Neural cell (in vitro differentiated cells): ENCODE data around the gene PSIP1. TPM values are rescaled to one million over a fixed set of nuclear protein-coding genes. Genes with fewer than 3 reads are reported as not detected.

Experiments used
- H2AFZ ChIP-seq: fragments of 200-600, 300-800 bp; sonication (generic), shearing (Covaris generic); 2 replicates; pipeline ENCODE4 v1.6.0; 2014; ENCODE audit warnings: low read depth, mild to moderate bottlenecking, antibody characterized with exemption, low read length, moderate library complexity
- H3F3A ChIP-seq: fragments of 200-600 bp; shearing (Covaris generic); 2 replicates; pipeline ENCODE4 v1.6.1; 2016; ENCODE audit warnings: mild to moderate bottlenecking, moderate library complexity, mixed read lengths, antibody characterized with exemption, low read length; ENCODE audit not compliant: insufficient read depth, poor library complexity, severe bottlenecking
- H3K27ac ChIP-seq: fragments of 200-600, 300-800 bp; sonication (generic), shearing (Covaris generic); 2 replicates; pipeline ENCODE4 v1.5.1; 2014; ENCODE audit warnings: mild to moderate bottlenecking, low read length, moderate library complexity
- H3K27me3 ChIP-seq: fragments of 300-800, 200-600 bp; sonication (generic), shearing (Covaris generic); 2 replicates; pipeline ENCODE4 v1.6.0; 2014; ENCODE audit warnings: mild to moderate bottlenecking, low read depth, low read length, moderate library complexity; ENCODE audit not compliant: insufficient read depth
- H3K36me3 ChIP-seq: fragments of 300-800, 200-600 bp; sonication (generic), shearing (Covaris generic); 2 replicates; pipeline ENCODE4 v1.5.1; 2014; ENCODE audit warnings: mild to moderate bottlenecking, antibody characterized with exemption, low read length, moderate library complexity; ENCODE audit not compliant: insufficient read depth
- H3K4me2 ChIP-seq: fragments of 300-800, 200-600 bp; sonication (generic), shearing (Covaris generic); 2 replicates; pipeline ENCODE4 v1.6.0; 2014; ENCODE audit warnings: mild to moderate bottlenecking, low read length
- H3K4me3 ChIP-seq: fragments of 300-800, 200-600 bp; sonication (generic), shearing (Covaris generic); 2 replicates; pipeline ENCODE4 v1.5.1; 2014; ENCODE audit warnings: mild to moderate bottlenecking, low read length, moderate library complexity
- H3K79me2 ChIP-seq: fragments of 200-600 bp; shearing (Covaris generic); replicated peaks from 2 replicates; pipeline ENCODE4 v1.6.0; 2014; ENCODE audit warnings: mild to moderate bottlenecking, low read length, moderate library complexity; ENCODE audit not compliant: insufficient read depth
- H3K9ac ChIP-seq: fragments of 300-800, 200-600 bp; sonication (generic), shearing (Covaris generic); 2 replicates; pipeline ENCODE4 v1.6.1; 2016; ENCODE audit warnings: mild to moderate bottlenecking, low read length, mixed read lengths
- H3K9me2 ChIP-seq: fragments of 200-600 bp; shearing (Covaris generic); 2 replicates; pipeline ENCODE4 v1.6.1; 2016; ENCODE audit warnings: mild to moderate bottlenecking, low read length, mixed read lengths; ENCODE audit not compliant: insufficient read depth
- H3K9me3 ChIP-seq: fragments of 200-600, 300-800 bp; sonication (generic), shearing (Covaris generic); 2 replicates; pipeline ENCODE4 v1.6.1; 2016; ENCODE audit warnings: mild to moderate bottlenecking, mixed run types, low read length, moderate library complexity, mixed read lengths
- H4K20me1 ChIP-seq: fragments of 200-600 bp; shearing (Covaris generic); 2 replicates; pipeline ENCODE4 v1.6.1; 2016; ENCODE audit warnings: mild to moderate bottlenecking, mixed run types; ENCODE audit not compliant: insufficient read depth
- EP300 ChIP-seq: fragments of 450-650 bp; conservative IDR thresholded peaks from 2 replicates; pipeline ENCODE4 v1.6.1; 2014; ENCODE audit warnings: antibody characterized with exemption, mild to moderate bottlenecking, moderate library complexity; ENCODE audit not compliant: poor library complexity, severe bottlenecking
- EZH2 ChIP-seq: fragments of 200-600, 300-800 bp; shearing (Covaris generic), sonication (generic); IDR thresholded peaks from 2 replicates; pipeline ENCODE4 v1.6.1; 2014; ENCODE audit warnings: antibody characterized with exemption, low read length, borderline replicate concordance, mild to moderate bottlenecking; ENCODE audit not compliant: insufficient read depth, poor library complexity, severe bottlenecking
- MXI1 ChIP-seq: fragments of 450-650 bp; conservative IDR thresholded peaks from 2 replicates; pipeline ENCODE4 v1.6.1; 2014; ENCODE audit warnings: antibody characterized with exemption, mild to moderate bottlenecking; ENCODE audit not compliant: poor library complexity, severe bottlenecking
- POLR2AphosphoS5 ChIP-seq: IDR thresholded peaks from 2 replicates; pipeline ENCODE4 v1.6.1; 2012
- RAD21 ChIP-seq: fragments of 450-650 bp; conservative IDR thresholded peaks from 2 replicates; pipeline ENCODE4 v1.6.1; 2014; ENCODE audit warnings: antibody characterized with exemption, mild to moderate bottlenecking, moderate library complexity
- SMC3 ChIP-seq: fragments of 450-650 bp; conservative IDR thresholded peaks from 2 replicates; pipeline ENCODE4 v1.6.1; 2014; ENCODE audit warnings: antibody characterized with exemption, mild to moderate bottlenecking, moderate library complexity; ENCODE audit not compliant: poor library complexity
- TAF1 ChIP-seq: IDR thresholded peaks from 2 replicates; pipeline ENCODE4 v1.6.1; 2012; ENCODE audit warnings: low read depth
- polyA plus RNA-seq: library from polyadenylated mRNA; depleted of rRNA; stranded (reverse); fragments of >200 nt; gene quantifications from 2 replicates; pipeline ENCODE4 v1.2.3, GENCODE V29; 2014
- TF ChIP-seq, protein P1 (sequence below): IDR thresholded peaks from 2 replicates; pipeline ENCODE4 v1.6.1; 2012; ENCODE audit warnings: borderline replicate concordance
- TF ChIP-seq, protein P2 (sequence below): fragments of 450-650 bp; IDR thresholded peaks from 2 replicates; pipeline ENCODE4 v1.5.1; 2014; ENCODE audit warnings: antibody characterized with exemption, mild to moderate bottlenecking, moderate library complexity; ENCODE audit not compliant: poor library complexity, severe bottlenecking

The PSIP1 gene
- polyA plus RNA-seq, 1 donor from 2014 or later: 339 TPM

DNA sequence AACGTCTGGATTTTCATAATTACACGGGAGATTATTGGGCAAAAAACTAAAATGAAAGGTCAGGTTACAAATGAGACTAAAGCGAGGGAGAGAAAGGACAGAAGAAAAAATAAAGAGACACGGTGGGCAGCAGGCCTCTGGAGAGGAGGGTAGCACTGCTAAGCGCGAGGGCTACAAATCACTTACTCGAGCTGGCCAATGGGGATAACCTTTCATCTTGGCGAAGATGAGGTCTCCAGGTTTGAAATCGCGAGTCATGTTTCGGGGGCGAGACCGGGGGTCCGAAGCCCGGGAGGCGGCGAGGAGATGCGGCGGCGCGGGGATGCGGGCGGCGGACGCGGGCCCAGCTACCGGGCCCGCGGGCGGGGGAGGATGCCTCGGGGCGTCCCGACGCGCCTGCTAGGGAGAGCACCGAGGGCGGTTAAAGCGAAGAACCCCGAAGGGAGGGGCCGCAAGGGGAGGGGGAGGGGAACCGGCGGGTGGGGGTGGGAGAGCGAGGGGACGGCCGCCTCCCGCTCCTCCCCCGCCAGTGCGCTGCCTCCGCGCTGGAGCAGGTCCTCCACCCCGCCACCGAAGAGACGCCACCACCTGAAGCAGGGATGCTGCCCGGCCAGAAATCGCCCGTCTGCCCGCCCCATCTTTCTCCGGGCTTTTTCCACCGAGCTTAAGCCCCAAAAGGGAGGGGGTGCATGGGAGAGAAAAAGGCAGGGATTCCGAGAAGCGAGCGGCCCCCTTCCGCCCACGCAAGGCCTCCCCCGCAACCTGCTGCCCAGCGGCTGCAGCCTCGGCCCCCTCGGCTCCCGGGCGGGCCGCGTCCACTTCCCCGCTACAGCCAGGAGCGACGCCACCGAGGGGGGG, 610 bp downstream of the PSIP1 start (continued):
- TF ChIP-seq, protein P1, sequence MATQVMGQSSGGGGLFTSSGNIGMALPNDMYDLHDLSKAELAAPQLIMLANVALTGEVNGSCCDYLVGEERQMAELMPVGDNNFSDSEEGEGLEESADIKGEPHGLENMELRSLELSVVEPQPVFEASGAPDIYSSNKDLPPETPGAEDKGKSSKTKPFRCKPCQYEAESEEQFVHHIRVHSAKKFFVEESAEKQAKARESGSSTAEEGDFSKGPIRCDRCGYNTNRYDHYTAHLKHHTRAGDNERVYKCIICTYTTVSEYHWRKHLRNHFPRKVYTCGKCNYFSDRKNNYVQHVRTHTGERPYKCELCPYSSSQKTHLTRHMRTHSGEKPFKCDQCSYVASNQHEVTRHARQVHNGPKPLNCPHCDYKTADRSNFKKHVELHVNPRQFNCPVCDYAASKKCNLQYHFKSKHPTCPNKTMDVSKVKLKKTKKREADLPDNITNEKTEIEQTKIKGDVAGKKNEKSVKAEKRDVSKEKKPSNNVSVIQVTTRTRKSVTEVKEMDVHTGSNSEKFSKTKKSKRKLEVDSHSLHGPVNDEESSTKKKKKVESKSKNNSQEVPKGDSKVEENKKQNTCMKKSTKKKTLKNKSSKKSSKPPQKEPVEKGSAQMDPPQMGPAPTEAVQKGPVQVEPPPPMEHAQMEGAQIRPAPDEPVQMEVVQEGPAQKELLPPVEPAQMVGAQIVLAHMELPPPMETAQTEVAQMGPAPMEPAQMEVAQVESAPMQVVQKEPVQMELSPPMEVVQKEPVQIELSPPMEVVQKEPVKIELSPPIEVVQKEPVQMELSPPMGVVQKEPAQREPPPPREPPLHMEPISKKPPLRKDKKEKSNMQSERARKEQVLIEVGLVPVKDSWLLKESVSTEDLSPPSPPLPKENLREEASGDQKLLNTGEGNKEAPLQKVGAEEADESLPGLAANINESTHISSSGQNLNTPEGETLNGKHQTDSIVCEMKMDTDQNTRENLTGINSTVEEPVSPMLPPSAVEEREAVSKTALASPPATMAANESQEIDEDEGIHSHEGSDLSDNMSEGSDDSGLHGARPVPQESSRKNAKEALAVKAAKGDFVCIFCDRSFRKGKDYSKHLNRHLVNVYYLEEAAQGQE: no peak
- TF ChIP-seq RAD21 (no peak), EP300 (no peak)

DNA sequence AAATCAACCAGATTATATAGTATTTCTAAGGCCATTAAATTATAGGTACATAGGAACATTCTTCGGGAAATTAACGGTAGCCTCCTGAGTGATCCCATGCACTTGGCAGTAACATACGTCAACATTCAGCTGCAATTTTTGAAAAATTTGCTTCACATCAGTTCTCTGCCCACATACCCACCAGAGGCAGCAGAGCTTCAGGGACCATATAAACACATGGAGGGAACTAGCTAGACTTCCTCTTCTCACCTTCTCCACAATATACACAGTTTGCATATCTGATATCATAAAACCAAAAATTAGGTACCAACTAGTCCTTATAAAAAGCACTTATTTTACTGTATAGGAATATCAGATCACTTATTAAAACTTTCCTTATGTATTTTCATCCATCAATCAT, 4.8 kb downstream of the PSIP1 start:
- H3K9me3 ChIP-seq: no peaks in the 10 kb centered on the region
- TF ChIP-seq MXI1 (no peak), SMC3 (no peak), TAF1 (no peak), EZH2 (no peak), RAD21 (no peak), EP300 (no peak), POLR2AphosphoS5 (no peak)
- TF ChIP-seq, protein P1: no peak
- TF ChIP-seq, protein P2, sequence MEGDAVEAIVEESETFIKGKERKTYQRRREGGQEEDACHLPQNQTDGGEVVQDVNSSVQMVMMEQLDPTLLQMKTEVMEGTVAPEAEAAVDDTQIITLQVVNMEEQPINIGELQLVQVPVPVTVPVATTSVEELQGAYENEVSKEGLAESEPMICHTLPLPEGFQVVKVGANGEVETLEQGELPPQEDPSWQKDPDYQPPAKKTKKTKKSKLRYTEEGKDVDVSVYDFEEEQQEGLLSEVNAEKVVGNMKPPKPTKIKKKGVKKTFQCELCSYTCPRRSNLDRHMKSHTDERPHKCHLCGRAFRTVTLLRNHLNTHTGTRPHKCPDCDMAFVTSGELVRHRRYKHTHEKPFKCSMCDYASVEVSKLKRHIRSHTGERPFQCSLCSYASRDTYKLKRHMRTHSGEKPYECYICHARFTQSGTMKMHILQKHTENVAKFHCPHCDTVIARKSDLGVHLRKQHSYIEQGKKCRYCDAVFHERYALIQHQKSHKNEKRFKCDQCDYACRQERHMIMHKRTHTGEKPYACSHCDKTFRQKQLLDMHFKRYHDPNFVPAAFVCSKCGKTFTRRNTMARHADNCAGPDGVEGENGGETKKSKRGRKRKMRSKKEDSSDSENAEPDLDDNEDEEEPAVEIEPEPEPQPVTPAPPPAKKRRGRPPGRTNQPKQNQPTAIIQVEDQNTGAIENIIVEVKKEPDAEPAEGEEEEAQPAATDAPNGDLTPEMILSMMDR: no peak
- H3K9me2 ChIP-seq: no peaks in the 10 kb centered on the region
- no peaks in the 10 kb centered on the region for H3F3A ChIP-seq
- no peak overlapping the region for H3K4me2 ChIP-seq
- no peak overlapping the region for H2AFZ ChIP-seq
- H3K27me3 ChIP-seq: no peaks in the 10 kb centered on the region
- peaks cover 6% of the 10 kb centered on the region for H4K20me1 ChIP-seq
- no peak overlapping the region for H3K4me3 ChIP-seq
- H3K27ac ChIP-seq: no peak overlapping the region
- H3K79me2 ChIP-seq: peaks cover 67% of the 10 kb centered on the region
- no peak overlapping the region for H3K9ac ChIP-seq
- peaks cover 27% of the 10 kb centered on the region for H3K36me3 ChIP-seq
